Right lobe of liver (tissue), 4 donors: ENCODE results near the gene PPP1R9A.

Experiments
- CTCF ChIP-seq, 4 donors: fragments of 200-600 bp in 3 of 4; fragments of 450-650 bp in 1 of 4; IDR thresholded peaks; one replicate each; pipeline versions ENCODE4 v1.5.1 to v1.8.0; 2016 to 2022; ENCODE audit warnings: antibody characterized with exemption in 4 of 4, mild to moderate bottlenecking in 2 of 4
- POLR2A ChIP-seq: fragments of 450-650 bp; IDR thresholded peaks from one replicate; pipeline ENCODE4 v1.6.1; 2017; ENCODE audit warnings: antibody characterized with exemption, mild to moderate bottlenecking
- donor health status: DM: no; HTN: no; CAD: no.
- donor health status: DM: no; HTN: no; CAD: no.
- donor health status: DM: no; HTN: yes; CAD: no.

DNA sequence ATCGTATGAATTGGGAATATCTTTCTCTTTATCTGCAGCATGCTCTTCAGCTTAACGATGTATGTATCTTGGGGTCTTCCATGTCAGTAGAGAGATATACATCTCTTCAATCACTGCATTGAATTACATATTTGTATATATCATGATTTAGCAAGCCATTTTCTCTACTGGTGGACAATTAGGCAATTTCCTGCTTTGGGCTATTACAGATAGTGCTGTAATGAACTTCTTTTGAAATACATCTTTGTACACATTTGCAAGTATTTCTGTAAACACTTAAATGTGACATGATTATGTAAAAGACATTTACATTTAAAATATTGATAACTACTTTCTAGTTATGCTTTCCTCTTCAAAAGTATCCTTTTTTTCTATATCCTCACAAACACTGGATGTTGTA, 199.0 kb downstream of the PPP1R9A start:
- TF ChIP-seq CTCF (IDR thresholded peaks at IDR 0.05) = no peak
- no peak for TF ChIP-seq POLR2A
